Measurements from ENCODE around the gene CCDC12.

The CCDC12 gene

GRCh38 chr3:46996689-46997452 lies 20.3 kb upstream of the CCDC12 start:
- DNase-seq (ENCODE audit: low spot score): no peak

DNA sequence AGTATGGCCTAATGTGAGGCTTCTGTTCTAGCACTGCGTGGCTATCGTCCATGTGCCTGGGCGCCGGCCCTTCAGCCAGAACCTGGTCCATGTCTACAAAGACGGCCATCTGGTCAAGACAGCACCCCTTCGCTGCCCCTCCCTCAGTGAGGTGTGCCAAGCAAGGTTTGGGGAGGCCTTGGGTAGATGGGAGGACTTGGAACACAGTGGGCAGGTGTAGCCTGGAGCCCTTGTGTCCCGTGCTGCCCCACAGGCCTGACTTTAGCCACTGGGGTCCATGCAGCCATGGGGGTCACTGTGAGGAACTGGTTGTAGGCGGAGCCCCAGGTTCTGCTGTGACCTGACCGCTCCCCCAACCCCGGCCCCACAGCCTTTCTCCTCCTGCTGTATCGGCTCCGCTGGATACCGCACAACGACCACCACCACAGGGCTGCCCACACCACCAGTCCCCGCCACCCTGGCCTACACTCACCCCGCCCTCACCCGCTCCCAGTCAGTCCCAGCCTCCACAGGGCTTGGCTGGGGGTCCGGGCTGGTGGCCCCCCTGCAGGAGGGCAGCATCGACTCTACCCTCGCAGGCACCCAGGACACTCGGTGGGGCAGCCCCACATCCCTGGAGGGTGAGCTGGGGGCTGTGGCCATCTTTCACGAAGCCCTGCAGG lies 19.5 kb upstream of the CCDC12 start:
- no peak for DNase-seq (ENCODE audit: low spot score)

DNA sequence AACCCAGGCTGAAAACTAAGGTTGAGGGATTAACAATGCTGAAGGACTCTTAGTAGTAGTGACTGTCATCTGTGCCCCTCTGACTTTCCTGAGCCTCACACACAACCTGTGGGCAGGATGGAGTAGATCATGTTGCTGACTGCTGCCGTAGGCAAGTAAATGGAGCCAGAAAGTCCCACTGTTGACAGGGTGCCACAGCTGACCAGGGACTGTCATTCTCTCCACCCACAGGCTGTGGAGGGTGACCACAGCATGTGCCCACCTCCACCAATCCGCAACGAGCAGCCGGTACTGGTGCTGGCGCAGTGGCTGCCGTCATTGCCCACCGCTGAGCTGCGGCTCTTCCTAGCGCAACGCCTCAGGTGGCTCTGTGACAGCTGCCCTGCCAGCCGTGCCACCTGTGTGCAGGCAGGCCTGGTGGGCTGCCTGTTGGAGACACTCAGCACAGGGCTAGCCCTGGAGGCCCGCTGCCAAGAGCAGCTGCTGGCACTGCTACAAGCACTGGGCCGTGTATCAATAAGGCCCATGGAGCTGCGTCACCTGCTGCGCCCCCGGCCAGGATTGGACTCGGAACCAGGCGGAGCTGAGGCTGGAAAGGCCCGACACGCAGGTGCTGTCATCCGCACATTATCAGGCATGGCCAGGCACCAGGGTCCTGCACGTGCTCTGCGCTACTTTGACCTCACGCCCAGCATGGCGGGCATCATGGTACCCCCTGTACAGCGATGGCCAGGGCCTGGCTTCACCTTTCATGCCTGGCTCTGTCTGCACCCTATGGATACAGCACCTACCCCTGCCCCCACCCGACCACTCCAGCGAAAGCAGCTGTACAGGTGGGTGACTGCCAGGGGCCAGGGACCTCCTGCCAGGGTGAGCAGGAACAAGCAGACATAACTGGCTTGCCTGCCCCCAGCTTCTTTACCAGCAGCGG lies 18.5 kb upstream of the CCDC12 start:
- DNase-seq (ENCODE audit: low spot score): no peak

DNA sequence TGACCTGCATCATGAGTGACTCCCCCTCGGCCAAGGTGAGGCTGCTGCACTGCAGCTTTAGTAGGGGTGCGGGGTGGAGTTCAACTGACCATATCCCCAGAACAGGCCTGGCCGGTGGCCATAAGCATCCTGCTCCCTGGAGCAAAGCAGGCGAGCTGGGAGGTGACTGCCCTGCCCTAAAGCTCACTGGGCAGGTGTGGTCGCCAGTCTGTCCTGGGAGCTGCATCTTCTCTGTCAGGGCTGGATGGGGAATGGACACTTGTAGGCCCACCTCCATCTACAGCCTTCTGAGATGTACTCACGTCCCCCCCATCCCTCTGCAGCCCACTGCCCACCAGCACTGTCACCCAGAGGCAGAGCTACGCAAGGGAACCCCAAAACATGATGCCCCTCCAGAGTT lies 17.4 kb upstream of the CCDC12 start:
- no peak for DNase-seq (ENCODE audit: low spot score)

DNA sequence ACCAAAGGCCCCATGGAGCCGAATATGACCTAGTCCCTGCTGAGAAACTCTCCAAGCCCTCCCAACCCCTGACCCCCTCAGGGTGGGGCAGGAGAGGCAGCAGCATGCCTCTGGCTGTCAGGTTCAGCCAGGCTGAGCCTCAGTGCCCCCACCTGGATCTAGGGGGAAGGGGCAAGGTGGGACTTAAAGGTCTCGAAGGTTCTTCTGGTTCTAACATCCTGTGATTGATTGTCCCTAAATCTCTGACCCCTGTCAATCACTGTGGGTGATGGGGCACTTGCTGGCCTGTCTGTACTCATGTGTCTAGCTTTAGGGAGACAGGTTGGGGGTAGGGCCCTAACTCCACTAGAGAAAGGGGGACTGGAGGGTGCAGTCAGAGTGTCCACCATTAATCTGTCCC lies 16.7 kb upstream of the CCDC12 start:
- DNase-seq (ENCODE audit: low spot score): no peak

DNA sequence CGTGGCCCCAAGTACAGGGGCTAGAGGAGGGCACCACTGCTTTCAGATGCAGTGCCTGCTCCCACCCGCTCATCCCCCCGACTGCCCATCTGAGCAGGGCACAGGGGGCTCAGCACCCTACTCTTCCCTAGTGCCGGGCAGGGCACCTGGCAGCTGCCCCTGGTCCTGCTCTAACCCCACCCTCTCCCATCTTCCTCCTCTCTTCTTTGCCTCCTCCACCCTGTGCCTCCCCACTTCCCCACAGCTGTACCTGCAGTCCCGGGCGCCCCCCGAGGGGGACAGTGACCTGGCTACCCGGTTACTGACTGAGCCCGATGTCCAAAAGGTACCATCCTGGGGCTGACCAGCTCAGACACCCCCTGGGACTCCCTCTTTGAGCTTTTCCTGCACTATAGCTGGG lies 15.7 kb upstream of the CCDC12 start:
- DNase-seq (ENCODE audit: low spot score): no peak

DNA sequence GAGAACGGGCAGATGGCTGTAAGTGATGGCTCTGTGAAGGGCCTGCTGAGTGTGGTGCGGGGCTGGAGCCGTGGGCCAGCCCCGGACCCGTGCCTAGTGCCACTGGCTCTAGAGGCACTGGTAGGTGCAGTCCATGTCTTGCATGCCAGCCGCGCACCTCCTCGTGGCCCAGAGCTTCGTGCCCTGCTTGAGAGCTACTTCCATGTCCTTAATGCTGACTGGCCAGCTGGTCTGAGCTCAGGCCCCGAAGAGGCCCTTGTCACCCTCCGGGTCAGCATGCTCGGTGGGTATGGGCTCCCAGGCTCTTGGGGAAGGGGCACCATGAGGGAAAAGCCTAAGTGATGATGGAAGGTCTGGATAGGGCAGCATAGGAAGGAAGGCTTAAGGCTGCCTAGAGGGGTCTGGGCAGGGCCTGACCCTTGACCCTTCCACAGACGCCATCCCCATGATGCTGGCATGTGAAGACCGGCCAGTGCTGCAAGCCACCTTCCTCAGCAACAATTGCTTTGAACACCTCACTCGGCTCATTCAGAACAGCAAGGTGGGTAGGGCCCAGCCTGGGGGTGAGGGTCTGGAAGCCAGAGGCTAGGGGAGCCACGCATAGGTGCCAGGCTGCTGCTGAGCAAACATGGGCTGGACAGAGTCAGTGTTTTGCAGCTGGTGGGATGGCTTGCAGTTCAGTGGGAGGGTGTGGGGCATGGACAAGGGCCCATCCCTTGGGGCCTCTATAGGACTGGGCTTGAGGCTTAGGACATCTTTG lies 15.0 kb upstream of the CCDC12 start:
- no peak for DNase-seq (ENCODE audit: low spot score)

- no peak for DNase-seq (ENCODE audit: low spot score)
Observed at GRCh38 chr3:46990573-46991374, 14.2 kb upstream of the CCDC12 start.

DNA sequence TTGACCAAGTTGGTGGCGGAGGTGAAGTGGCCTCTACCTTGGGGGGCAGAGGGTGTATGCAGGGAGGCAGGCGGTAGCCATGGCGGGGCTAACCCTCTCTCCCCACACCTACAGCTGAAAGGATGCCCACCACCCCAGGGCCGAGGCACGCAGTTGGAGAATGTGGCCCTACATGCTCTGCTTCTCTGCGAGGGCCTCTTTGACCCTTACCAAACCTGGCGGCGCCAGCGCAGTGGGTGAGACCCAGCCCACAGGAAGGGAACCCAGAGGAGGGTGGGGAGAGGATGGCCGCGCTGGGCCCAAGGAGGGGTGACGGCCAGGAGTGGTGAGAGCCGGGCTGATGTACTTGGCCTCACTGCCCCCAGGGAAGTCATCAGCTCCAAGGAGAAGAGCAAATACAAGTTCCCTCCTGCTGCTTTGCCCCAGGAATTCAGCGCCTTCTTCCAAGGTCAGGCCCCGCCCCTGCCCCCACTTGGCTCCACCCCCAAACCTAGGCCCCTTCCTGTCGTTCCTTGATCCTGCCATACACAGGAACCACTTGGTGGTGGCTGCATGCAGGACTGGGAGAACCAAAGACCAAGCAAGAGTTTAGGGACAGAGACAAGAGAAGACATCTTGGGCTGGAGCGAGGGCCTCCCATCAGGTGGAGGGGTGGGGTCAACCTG lies 12.7 kb upstream of the CCDC12 start:
- no peak for DNase-seq (ENCODE audit: low spot score)

GRCh38 chr3:46988616-46989015 lies 12.1 kb upstream of the CCDC12 start:
- no peak for DNase-seq (ENCODE audit: low spot score)

DNA sequence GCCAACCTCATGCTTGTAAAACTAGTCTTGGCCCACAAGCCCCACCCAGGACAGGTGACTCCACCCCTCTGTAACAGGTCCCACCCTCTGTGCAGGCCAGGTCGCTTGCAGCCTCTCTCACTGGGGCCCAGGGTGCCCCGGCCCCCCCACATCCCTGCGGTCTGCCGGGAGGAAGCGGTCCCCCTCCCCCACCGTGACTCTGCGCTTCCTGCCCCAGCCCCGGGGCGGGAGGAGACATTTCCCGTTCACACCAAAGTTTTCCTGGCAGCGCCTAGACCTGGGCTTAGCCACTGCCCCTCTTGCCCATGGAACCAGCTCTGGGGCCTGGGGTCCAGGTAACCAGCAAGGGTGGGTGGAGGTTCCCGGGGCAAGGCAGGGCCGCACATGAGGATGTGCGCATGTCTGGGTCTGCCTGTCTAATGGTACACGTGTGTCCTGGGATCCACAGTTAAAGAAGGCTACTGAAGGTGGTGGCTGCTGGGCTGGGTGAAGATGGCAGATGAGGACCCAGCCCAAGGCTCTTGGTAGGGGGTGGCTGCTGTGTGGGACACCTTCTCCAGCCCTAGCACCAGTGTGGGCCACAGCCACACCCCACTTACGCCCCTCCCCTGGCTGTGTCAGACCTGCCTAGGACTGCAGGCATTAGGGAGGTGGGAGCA lies 11.3 kb upstream of the CCDC12 start:
- DNase-seq (ENCODE audit: low spot score): no peak

DNA sequence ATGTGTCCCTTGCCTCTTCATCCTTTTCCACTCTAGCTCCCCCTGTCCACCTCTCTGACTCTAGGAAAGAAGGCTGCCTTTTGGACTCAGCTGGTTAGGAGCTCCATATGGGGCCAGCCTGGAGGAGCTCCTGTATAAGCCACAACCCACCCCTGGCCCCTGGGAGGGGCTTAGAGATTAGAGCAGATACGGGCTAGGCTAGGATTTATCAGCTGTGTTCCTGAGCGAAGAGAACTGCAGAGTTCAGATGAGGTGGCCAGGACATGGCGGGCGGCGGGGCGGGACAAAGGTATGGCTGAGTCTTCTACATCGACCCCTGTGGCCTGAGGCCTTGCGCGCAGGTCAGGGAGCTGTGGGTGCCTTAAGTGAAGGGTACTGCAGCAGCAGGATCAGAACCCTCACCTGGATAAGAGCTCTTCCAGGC lies 10.8 kb upstream of the CCDC12 start:
- no peak for DNase-seq (ENCODE audit: low spot score)

DNA sequence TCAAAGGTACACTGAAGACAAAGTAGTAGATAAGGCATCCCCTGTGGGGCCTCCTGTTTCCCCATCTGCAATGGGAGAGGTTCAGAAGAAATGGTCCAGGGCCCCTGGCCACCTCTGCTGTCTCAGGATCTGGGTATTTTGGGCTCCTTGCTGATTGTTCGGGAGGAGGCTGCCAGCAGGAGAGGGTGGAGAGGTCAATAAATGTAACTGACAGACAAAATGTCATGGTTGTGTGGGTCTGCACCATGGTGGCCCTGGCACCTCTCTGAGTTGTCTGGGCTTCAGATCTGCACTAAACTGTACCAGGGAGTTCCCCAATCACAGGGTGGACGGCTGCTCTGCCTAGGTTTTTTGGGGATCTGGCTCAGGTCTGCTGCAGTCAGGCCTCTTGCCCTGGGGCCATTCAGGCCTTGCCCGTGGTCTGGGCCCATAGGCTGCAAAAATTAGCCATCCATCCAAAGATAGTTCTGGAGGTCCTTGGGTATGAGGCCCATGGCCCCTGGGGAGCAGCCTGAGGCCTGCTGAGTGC lies 10.3 kb upstream of the CCDC12 start:
- no peak for DNase-seq (ENCODE audit: low spot score)

- no peak for DNase-seq (ENCODE audit: low spot score)
Observed at GRCh38 chr3:46986055-46986730, 9.6 kb upstream of the CCDC12 start.

GRCh38 chr3:46985588-46985987 lies 9.0 kb upstream of the CCDC12 start:
- no peak for DNase-seq (ENCODE audit: low spot score)

DNA sequence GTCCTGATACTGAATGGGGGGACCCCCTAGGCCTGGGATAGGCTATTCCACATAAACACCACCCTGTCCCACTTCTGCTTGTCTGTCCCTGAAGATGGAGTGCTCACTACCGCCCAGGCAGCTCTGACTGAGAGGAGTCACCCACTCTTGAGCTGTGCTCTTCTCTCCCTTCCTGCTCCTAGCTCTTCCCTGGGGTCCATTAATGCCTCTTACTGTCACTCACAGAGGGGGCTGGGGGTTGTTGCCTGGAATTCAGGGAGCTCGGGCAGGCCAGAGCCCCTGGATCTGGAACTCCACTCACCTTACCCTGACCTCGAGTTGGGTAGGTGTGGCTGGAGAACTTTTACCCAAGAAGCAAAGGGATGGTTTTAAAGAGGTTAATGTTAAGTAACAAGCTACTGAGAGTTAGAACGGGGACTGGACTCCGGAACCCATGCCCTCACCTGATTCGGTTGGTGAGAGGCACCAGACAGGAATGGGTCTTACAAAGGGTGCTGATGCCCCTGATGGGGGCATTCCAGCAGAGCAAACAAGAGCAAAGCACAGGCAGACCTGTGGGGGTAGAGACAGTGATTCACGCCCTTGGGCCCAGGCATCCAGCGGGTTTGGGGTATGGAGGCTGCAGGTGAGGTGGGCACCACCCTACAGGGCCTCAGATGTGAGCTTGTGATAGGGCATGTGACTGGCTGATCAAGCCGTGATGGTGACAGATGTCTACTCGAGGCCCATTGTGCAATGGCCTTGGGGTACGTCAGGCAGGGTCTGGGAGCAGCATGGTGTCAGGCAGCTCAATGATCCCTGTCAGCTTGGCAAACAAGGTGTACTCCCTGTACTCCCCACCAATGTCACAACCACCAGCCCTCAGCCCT lies 8.3 kb upstream of the CCDC12 start:
- no peak for DNase-seq (ENCODE audit: low spot score)

DNA sequence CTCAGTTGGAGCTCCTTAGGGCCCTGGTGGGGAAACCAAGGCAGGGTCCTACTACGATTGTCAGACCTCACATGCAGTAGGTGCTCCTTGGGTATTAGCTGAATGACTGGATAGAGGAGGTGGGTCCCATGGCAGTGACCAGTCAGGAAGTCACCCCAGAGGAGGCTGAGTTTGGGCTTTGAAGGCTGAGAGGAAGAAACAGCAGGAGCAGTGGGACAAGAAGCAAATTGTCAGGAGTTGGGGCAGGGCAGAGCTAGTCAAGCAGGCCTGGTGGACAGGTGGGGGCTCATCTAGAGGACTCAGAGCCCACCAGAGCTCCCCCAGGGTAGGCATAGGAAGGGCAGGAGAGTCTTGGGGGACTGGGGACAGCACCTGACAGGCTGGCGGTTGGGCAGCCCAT lies 6.0 kb upstream of the CCDC12 start:
- no peak for DNase-seq (ENCODE audit: low spot score)

- no peak for DNase-seq (ENCODE audit: low spot score)
Observed at GRCh38 chr3:46981932-46982471, 5.5 kb upstream of the CCDC12 start.

Data from AG08396 (cell line).